ENCODE data around the gene PLEKHG1.

The PLEKHG1 gene

DNA sequence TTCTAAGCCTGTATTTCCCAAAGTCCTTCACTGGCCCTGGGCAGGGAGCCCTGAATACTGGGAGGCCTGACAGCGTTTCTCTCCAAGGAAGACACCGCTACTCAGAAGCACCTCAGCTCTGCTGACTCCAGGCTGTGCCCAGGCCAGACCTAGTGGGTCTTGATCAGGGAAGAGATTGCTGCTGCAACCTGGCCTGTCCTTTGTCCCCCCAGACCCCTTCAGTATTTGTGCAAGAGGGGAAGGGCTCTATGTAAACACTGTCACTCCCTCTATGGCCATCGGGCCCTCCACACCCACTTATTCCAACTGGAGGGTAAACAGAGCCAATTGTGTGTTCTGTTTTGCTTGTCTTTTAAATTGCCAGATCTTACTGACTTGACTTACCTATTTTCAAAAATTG is 20.6 kb downstream of the PLEKHG1 start:
- DNase-seq (ENCODE audit: low spot score): no peak

DNA sequence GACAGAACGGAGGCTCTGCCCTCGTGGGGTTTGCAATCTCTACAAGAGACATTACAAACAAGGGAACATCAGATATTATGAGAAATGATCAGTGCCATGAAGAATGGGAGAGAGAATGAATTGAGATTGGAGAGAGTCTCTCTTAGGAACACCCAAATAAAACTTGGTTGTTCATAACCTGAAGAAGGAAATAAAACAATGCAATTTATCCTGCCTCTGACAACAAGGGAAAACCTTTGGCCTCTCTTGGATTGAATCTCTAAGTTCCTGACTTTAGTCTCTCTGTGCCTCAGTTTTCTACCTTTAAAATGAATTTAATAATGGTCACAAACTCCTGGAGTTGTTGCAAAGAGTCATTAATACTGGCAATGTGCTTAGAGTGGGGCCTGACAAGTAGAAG is 21.1 kb downstream of the PLEKHG1 start:
- DNase-seq (ENCODE audit: low spot score): no peak

GRCh38 chr6:150622476-150622875 is 22.8 kb downstream of the PLEKHG1 start:
- no peak for DNase-seq (ENCODE audit: low spot score)

GRCh38 chr6:150622941-150623874 is 23.5 kb downstream of the PLEKHG1 start:
- DNase-seq (ENCODE audit: low spot score): no peak

- no peak for DNase-seq (ENCODE audit: low spot score)
Observed at GRCh38 chr6:150624191-150624590, 24.5 kb downstream of the PLEKHG1 start.

DNA sequence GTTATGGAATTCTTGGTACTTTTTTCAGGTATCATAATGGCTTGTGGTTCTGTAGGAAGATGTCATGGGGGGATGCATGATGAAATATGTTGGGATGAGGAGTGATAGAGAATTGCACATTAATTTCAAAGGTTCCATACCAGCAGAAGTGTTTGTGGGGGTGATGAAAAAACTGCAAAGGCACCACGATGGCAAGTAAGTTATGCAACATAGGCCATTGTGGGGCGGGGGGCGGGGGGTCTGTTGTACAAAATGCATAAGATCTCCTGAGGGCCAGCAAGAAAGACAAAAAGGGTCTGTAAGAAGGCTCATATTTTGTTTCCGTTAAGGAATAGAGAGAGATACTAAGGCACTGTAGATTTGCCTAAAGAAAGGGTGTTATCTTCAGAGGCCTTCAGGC is 26.2 kb downstream of the PLEKHG1 start:
- DNase-seq (ENCODE audit: low spot score): no peak

GRCh38 chr6:150627154-150627553 is 27.5 kb downstream of the PLEKHG1 start:
- no peak for DNase-seq (ENCODE audit: low spot score)

GRCh38 chr6:150627585-150628025 is 27.9 kb downstream of the PLEKHG1 start:
- no peak for DNase-seq (ENCODE audit: low spot score)

- no peak for DNase-seq (ENCODE audit: low spot score)
Observed at GRCh38 chr6:150628908-150629307, 29.2 kb downstream of the PLEKHG1 start.

- no peak for DNase-seq (ENCODE audit: low spot score)
Observed at GRCh38 chr6:150631283-150631983, 31.7 kb downstream of the PLEKHG1 start.

- no peak for DNase-seq (ENCODE audit: low spot score)
Observed at GRCh38 chr6:150631984-150632642, 32.4 kb downstream of the PLEKHG1 start.

- no peak for DNase-seq (ENCODE audit: low spot score)
Observed at GRCh38 chr6:150632785-150633485, 33.2 kb downstream of the PLEKHG1 start.

- no peak for DNase-seq (ENCODE audit: low spot score)
Observed at GRCh38 chr6:150633486-150633834, 33.8 kb downstream of the PLEKHG1 start.

- DNase-seq (ENCODE audit: low spot score): no peak
Observed at GRCh38 chr6:150634176-150634963, 34.7 kb downstream of the PLEKHG1 start.

DNA sequence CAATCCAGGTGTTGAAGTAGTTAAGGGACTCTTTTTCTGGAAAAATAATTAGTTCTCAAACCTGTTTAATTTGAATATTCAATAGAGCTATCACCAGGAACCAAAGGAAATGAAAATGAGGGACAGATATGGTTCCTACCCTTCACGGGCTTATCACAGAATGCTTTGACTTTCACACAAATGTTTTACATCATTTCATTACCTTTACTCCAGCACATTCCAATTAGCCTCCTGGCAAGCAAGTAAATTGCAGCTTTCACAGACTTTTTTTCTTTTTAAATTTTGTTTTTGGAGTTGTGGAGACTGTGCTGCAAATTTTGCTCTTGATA is 35.2 kb downstream of the PLEKHG1 start:
- DNase-seq (ENCODE audit: low spot score): no peak

- no peak for DNase-seq (ENCODE audit: low spot score)
Observed at GRCh38 chr6:150635906-150636514, 36.3 kb downstream of the PLEKHG1 start.

DNA sequence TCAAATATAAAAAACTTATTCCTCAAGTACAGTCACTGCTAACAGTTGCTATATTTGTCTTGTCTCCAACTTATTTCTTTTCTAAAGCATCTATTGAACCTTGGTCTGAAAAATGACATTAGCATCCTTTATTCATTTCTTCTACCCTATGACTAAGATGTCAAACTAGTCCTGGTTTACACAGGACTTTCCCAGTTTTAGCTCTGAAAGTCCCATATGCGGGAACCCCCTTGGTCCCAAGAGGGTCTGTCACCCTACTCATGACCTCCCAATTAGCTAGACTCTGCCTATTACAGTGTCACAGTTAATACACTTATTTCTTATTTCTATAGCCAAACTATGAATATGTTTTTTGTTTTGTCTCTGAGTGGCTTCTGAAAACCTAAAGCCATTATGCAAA is 37.1 kb downstream of the PLEKHG1 start:
- no peak for DNase-seq (ENCODE audit: low spot score)

DNA sequence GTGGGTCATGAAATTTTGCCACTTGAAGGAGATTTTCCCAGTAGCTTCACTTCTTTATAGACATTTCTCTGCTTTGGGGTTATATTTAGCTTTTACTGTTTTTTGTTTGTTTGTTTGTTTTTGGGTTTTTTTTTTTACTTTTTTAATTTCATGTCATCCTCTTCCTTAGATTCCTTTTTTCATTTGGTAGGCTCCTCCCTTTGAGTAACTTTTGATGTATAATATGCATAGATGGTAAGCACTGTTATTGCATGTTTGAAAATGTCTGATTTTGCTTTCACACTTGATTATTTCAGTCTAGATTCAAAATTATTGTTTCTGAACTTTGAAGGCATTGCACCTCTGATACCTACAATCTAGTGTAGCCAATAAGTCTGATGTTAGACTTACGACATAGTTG is 37.6 kb downstream of the PLEKHG1 start:
- no peak for DNase-seq (ENCODE audit: low spot score)

GRCh38 chr6:150638267-150638666 is 38.6 kb downstream of the PLEKHG1 start:
- no peak for DNase-seq (ENCODE audit: low spot score)

GRCh38 chr6:150638765-150639164 is 39.1 kb downstream of the PLEKHG1 start:
- DNase-seq (ENCODE audit: low spot score): peak; percentile 7

DNA sequence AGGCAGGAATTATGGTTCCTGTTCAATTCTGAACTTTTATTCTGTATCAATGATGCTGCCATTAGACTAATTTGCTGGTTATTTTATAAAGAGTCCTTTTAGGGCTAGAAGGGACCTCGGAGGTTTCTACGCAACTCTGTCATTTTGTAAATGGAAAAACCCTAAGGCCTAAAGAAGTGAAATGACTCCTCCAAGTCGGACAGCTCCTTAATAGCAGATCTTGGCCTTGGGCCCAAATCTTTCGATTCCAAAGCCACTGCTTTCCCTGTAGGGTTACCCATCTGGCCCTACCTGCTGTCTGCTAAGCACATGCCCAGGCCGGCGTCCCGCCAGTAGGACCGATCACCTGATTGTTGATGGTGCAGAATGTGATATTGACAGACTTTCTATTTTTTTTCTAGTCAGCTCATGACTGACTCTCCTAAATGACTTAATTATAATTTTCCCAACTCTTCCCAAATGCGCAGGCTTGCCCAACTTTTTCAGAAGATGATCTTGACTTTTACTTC is 40.2 kb downstream of the PLEKHG1 start:
- DNase-seq (ENCODE audit: low spot score): no peak

Measured in SW480 (cell line).